GM18858 (cell line): ENCODE results near the gene CD83.

Experiments
- ATAC-seq: cut with Tn5 transposase; IDR thresholded peaks from one replicate; pipeline ENCODE4 v1.9.1; 2021; ENCODE audit not compliant: unreplicated experiment

The CD83 gene

DNA sequence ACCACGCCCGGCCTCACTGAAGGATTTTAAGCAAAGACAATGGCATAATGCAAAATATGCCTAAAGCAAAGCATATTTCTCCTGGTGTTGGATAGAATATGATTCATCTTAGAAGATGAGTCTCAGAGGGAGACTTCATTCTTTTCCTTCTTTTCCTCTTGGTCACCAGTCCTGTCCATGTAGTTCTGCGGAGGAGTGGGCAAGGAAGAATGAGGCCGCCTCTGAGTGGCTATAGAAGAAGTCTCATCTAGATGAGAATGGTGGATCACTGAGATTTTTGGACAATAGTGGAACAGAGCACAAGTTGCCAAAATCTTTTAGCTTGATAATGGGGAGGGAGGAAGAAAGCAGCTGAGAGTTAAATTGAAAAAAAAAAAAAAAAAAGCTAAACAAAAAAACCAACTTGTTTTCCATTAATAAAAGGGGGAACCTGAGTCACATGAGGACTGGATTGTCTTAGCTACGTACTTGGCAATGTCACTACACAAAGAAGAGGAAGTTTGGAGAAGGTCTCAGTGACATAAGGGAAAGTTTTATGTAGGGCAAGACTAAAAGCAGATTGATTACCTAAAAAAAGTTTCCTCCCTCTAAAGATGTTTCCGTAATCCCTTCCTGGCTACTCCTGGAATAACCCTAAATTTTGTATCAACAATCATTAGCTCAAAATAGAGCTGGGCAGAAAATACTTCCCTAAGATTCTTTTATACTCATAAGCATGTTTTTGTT, 6.0 kb downstream of the CD83 start:
- ATAC-seq = no peak

DNA sequence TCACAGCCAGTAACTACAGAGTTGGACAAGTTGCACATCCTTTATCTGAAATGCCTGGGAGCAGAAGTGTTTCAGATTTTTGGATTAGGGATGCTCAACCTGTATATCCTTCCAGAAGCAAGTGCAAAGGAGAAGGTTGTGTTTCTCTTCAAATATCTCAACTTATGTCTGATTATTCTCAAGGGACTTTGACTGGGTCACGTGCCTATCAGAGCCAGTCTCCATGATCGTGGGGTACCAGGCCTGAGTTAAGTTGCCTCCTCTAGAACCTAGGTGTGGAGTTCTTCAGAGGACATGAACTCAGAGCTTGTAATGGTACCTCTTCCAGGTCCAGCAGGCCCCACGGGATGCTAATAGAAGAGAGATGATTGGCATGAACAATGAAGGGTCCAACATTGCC, 7.8 kb downstream of the CD83 start:
- ATAC-seq = no peak

DNA sequence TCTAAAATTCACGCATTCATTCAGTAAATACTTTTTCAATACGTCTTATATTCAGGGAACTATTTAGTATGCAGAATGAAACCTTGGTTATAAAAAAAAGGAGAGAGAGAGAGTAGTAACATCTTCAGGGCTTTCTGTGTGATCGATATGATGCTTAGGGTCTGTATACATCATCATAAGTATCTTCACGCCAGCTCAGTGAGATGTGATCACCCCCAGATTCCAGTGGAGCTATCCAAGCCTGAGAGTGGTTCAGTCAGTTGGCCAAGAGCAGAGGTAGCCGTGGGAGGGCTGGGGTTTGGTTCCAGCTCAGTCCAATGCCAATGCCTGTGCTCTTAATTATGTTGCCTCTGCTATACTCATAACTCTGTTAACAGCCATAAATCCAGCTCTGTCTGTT, 8.6 kb downstream of the CD83 start:
- no peak for ATAC-seq

DNA sequence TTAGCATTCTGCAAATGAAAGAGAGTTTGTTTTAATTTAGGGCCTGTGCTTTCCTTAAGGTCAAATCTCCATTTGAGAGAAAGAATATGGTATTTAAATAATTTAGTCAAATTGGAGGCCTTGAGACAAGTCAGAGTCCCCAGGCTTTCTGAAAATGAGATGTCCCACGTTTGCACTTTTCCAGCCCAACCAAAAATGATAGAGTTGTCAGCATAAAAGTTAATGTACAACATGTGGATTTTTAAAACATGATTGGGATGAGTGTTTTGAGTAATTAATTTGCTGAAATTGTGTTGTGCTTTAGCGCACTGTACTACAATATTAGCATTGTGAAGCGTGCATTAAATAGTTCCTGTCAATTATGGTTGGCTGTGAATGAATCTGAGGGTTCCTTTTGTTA, 10.0 kb downstream of the CD83 start:
- no peak for ATAC-seq

DNA sequence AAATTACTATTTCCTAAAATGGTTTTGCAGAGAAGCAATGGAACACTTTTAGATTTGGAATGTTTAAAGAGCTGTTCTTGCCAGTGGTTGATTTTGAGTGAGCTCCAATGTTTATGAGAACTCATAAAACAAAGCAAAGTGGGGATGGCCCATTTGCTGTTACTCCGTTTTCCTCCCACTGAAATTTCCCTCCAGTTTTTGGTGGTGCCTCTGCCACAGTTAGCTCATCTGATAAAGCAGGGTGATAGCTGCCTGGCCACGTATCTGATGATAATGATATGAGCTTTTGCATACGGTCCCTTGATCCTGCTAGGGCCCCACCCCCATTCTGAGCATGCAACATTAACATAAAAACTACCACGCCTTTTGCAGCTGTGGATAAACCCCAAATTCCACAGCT, 10.4 kb downstream of the CD83 start:
- no peak for ATAC-seq

DNA sequence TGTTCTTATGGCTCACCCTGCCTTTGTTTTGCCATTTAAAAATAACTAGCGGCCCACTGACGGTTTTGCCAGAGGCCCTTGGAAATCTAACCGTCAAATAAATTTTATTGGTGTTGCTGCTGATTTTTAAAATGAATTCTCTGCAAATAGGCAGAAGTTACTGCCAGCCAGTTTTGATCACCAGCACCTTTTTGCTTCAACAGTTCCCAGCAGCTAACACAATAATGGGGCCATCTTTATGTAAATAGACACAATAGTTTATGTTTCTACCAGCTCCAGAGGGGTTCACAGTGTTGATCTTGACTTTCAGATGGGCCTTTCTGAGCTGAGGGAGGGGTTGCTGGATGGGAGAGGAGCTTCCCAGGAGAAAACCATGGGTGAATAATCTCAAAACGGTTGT, 11.2 kb downstream of the CD83 start:
- no peak for ATAC-seq

DNA sequence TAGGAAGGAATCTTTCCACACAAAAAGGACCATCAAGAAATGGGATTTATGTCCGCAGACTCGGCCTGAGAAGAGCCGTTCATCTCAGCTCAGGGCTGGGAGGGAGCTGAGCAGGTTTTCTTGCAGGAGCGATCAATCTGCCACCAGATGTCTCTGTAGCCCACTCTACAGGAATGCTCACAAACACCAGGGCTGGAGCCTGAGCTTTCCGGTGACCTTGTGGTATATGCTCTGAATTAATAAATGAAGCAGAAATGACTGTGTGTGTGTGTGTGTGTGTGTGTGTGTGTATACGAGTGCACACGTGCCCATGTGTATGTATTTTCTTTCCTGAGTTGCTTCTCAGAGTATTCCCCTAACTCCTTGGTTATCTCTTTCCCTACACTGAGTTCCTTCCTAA, 12.0 kb downstream of the CD83 start:
- ATAC-seq = no peak

DNA sequence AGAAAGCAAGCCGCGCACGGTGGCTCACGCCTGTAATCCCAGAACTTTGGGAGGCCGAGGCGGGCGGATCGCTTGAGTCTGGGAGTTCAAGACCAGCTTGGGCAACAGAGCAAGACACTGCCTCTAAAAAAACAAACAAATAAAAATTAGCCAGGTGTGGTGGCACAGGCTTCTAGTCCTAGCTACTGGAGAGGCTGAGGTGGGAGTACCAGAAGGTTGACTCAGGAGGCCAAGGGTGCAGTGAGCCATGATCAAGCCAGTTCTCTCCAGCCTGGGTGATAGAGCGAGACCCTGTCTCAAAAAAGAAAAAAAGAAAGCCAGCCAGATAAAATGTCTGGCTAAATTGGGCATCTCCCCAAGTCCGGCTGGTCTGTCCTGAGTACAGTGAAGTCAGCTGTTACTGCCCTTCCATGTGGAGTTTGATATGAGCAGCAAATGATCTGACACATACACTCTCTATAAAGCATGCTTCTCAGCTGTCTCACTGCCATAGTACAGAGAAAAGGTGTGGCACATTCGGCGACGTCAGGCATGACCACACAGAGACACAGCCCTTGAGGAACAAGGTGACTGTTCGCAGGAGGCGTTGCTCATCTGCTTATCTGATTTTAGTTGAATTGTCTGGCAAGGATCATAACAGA, 13.0 kb downstream of the CD83 start:
- no peak for ATAC-seq

DNA sequence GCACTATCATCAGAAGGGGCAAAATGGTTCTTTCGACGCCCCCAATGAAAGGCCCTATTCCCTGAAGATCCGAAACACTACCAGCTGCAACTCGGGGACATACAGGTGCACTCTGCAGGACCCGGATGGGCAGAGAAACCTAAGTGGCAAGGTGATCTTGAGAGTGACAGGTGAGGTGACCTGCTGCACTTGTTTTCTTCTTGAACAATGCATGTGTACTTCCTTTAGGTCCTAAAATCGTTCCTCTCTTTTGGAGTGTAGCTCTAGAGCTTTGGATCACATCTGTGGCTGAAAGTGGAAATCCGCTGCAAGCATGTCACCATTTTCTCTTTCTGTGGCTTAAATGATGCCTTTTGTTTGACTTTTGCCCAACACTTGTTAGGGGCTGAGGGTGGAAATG, 14.0 kb downstream of the CD83 start:
- no peak for ATAC-seq

DNA sequence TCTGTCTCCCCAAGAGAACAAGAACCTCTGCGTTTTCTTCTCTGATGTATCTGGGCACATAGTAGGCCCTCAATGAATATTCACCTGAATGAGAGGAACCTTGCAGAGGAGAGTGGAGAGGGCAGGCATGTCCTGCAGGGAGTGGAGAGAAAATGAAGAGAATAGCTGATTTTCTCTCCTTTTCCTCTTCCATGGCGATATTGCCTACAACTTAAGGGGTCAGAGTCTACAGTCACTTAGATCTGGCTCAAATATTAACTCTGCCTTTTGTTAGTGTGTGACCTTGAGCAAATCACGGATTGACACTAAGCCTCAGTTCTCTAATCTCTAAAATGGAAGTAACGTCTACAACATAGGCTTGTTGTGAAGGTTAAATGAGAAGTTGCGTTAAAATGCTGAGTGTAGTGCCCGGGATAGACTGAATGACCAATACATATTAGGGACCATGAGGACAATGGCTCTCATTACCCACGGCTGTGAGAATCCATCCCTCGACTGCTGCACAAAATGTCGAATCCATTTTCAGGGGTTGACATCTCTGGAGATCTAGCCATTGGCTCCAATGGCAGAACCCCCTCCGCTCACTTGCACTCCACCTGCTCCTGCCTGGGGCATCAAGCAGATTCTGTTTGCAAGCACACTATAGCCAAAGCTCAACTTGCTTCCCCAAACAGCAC, 14.8 kb downstream of the CD83 start:
- no peak for ATAC-seq

DNA sequence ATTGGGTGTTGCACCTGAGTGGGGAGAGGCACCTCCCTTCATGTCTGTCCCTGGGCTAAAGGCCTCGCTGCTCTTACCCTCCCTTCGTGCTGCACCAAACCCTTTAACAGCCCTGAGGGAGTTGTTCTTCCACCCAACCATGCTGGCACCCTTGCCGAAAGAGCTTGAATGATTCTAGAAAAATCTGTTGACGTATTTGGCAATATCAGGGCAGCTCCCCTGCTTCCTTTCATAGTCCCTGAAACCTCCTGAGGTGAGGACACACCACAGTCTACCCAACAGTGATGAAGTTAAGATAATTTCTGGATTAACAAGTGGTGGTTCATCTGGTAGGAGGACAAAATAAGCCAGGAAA, 15.3 kb downstream of the CD83 start:
- no peak for ATAC-seq

DNA sequence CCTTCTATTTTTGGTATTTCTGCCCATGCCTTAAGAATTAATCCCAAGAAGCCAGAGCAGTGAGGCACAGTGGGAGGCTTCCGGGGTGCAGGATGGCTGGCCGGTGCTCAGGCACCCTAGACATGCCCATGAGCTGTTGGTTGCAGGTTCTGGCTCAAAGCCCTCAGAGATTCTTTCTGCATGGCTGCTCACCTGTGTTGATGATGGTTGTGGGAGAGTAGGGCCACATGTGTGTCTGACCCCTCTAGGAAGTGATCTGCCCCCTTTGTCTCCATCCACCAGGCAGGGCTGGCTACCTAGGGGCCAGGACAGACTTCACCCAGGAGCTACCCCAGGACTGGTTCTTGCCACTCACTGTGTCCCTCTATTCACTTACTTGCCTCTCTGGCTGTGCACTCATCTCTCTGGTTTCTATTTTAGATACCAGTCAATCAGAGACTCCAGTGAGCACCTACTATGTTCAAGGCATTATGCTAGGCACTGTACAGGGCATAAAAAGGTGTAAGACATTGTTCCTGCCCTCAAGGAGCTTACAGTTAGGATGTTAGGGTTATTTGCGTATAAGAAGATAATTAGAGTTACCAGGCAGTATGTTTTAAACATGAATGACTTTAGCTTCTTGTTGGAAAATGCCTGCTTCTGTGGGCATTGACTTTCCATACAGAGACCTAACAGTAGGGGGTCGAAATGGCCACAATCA, 16.8 kb downstream of the CD83 start:
- ATAC-seq = no peak

DNA sequence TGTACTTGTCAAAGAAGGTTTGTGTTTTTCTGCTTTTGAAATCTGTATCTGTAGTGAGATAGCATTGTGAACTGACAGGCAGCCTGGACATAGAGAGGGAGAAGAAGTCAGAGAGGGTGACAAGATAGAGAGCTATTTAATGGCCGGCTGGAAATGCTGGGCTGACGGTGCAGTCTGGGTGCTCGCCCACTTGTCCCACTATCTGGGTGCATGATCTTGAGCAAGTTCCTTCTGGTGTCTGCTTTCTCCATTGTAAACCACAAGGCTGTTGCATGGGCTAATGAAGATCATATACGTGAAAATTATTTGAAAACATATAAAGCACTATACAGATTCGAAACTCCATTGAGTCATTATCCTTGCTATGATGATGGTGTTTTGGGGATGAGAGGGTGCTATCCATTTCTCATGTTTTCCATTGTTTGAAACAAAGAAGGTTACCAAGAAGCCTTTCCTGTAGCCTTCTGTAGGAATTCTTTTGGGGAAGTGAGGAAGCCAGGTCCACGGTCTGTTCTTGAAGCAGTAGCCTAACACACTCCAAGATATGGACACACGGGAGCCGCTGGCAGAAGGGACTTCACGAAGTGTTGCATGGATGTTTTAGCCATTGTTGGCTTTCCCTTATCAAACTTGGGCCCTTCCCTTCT, 18.4 kb downstream of the CD83 start:
- ATAC-seq = no peak

DNA sequence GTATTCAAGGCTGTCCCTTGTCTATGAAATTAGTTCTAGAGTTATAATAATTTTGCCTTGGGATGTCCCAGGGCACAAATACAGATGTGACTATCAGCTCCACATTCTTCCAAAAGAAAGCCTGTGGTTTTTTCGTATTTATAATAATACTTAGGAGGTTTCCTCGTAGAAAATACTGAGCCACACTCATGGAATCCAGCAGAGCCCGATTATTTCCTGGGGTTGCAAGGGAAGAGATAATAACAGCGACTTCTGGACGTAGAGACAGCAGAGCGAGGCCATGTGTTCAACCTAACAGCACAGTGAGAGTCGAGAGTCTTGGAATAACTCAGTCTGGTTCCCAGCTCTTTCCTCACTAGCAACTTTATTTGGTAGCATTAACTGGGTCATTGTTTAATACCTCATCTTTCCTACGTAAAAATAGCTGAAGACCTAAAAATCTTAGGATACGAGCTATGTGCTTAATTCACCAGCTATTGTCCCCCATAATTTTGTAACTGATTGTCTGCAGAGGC, 21.2 kb downstream of the CD83 start:
- no peak for ATAC-seq

DNA sequence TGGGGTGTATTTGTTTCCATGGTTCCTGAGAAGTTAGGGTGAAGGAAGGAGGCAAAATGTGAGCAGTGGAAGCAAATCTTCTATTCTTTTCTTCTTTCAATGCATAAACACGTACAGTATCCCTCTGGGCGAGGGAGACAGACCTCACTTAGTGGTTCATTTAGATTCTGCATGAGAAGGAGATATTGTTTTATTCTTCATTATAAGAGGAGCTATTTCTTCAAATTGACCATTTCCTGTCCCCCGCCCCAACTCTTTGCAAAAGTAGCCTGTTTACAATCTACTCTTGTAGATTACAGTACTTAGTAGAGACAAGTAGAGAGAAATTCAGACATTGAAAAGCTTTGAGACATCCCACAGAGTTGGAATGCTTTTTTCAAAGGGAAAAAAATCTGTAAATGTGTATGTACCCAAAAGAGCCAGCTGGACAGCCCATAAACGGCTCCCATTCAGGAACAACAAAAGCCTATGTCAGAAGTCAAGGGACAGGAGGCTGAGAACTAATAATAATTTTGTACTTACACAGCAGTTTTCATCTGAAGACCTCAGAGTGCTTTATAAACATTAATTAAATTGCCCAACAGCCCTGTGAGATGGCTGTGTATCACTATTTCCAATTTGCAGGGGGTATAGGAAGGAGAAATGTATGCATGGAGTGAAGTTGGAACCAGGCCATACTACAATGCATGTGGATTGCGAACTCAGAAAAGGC, 23.9 kb downstream of the CD83 start:
- no peak for ATAC-seq

DNA sequence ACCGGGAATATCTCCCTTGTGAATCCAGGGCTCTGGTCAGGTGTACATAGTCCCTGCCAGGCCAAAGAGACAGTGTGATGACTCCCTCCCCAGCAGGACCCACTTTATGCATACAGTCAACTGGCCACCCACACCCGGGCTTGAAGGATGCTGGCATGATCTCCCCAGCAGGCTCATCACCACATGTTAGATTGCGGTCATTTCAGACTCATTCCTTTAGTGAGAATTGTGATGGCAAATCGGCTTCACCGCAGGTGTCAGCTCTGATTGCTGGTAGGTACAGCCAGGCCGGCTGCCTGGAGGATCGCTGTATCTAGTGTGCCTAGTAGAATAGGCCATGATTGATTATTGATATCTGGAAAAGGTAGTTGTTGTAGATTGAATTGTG, 24.5 kb downstream of the CD83 start:
- ATAC-seq = no peak

DNA sequence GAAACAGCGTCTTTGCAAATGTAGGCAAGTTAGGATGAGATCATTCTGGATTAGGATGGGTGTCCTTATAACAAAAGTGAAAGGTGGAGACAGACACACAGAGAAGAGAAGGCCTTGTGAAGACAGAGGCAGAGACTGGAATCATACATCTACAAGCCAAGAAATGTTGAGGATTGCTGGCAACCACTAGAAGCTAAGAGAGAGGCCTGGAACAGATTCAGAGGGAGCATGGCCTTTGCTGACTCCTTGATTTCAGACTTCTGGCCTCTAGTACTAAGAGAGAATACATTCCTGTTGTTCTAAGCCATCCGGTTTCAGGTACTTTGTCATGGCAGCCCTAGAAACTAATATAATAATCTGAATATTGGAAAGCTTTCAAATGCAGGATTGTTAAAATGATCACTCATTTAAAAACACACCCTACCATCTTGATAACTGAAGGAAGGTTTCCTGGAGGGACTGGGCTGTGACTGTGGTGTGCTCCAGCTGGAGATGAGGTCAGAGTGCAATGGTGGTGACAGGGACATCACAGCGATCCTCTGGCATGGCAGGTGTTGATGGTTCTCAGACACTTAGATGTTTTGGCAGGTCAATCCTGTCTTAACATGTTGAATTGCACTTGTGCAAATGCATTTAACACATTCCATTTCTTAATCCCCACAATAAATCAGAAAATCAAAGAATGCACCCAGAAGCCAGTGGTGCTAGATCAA, 25.1 kb downstream of the CD83 start:
- no peak for ATAC-seq

DNA sequence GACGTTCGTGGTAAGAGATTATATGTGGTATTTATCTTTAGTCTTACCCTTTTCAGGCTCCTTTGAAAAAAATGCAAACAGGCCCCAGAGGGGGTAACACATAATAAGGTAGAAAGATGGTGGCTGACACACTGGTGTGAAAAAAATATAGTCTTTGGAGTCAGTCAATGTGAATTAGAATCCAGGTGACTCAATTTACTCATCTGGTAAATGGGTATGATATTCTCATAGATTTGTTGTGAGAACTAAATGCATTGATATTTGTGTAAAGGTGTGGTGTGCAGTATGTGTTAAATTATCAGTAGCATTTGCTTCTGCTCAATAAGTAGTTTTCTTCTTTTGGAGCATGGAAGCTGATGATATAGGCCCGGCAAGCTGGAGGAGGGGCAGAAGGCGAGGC, 25.7 kb downstream of the CD83 start:
- no peak for ATAC-seq

DNA sequence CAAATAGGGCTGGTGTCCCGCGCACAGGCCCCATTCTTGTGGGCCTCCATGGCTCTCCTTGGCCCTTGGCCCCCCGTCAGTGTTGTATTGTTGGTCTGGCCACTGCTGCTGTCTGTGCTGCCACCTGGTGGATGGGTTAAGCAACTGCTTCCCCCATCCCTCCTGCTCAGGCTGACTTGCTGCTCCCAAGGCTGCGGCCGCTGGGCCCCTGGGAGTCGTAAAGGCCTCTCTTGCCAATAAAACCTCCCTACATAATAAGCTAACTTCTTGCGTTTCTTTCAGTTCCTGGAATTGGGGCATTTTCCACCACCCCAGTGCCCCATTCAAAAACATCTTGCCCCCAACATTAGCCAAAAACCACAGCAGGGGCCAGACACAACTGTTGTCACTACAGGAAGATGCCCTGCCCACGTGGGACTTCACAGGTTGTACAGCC, 27.1 kb downstream of the CD83 start:
- ATAC-seq = peak; percentile 65

DNA sequence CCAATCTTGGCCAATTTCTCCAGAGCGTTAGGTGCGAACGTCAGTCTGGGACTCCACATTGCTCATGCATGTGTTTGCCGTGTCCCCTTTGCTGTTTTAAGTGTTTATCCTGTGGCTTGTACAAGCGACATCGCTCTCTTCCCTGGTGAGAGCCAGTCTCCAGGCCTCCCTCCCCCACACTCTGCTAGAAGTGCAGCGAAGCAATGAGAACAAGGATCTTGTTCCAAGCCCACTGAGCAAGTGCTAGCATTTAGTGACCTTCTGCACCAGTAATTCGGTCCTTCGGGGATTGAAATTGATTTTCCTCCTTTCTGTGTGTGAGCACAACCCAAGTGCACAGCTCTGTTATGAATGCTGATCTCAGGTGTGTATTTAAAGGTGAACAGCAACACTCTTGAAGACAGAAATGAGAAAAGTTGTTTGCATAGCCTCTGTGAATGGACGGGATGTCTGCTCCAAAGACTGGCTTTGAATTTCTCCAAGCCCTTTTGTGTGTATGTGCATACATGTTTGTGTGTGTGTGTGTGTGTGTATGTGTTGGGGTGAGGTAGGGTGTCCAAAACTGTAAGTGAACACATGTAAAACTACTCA, 29.0 kb downstream of the CD83 start:
- ATAC-seq = no peak
